HEK293 (cell line): ENCODE results near the gene CAPN10.

Experiments used
- CTCF ChIP-seq: fragments of 450-650 bp; formaldehyde crosslinking; IDR thresholded peaks from 2 replicates; pipeline ENCODE4 v1.5.1; 2016; ENCODE audit warnings: missing biosample characterization, missing genetic modification characterization
- KLF16 ChIP-seq: fragments of 450-650 bp; formaldehyde crosslinking; IDR thresholded peaks from 2 replicates; pipeline ENCODE4 v1.5.1; 2017; ENCODE audit warnings: missing biosample characterization, missing genetic modification characterization
- ZNF704 ChIP-seq: fragments of 450-650 bp; formaldehyde crosslinking; IDR thresholded peaks from 2 replicates; pipeline ENCODE4 v1.5.1; 2016; ENCODE audit warnings: missing biosample characterization, missing genetic modification characterization
- TF ChIP-seq, protein P1 (sequence below): fragments of 450-650 bp; formaldehyde crosslinking; IDR thresholded peaks from 2 replicates; pipeline ENCODE4 v1.5.1; 2016; ENCODE audit warnings: missing biosample characterization, missing genetic modification characterization

- TF ChIP-seq CTCF (tag by site-specific recombination) (no peak), ZNF704 (tag by site-specific recombination) (no peak), KLF16 (tag by site-specific recombination) (no peak)
- TF ChIP-seq, protein P1, sequence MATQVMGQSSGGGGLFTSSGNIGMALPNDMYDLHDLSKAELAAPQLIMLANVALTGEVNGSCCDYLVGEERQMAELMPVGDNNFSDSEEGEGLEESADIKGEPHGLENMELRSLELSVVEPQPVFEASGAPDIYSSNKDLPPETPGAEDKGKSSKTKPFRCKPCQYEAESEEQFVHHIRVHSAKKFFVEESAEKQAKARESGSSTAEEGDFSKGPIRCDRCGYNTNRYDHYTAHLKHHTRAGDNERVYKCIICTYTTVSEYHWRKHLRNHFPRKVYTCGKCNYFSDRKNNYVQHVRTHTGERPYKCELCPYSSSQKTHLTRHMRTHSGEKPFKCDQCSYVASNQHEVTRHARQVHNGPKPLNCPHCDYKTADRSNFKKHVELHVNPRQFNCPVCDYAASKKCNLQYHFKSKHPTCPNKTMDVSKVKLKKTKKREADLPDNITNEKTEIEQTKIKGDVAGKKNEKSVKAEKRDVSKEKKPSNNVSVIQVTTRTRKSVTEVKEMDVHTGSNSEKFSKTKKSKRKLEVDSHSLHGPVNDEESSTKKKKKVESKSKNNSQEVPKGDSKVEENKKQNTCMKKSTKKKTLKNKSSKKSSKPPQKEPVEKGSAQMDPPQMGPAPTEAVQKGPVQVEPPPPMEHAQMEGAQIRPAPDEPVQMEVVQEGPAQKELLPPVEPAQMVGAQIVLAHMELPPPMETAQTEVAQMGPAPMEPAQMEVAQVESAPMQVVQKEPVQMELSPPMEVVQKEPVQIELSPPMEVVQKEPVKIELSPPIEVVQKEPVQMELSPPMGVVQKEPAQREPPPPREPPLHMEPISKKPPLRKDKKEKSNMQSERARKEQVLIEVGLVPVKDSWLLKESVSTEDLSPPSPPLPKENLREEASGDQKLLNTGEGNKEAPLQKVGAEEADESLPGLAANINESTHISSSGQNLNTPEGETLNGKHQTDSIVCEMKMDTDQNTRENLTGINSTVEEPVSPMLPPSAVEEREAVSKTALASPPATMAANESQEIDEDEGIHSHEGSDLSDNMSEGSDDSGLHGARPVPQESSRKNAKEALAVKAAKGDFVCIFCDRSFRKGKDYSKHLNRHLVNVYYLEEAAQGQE (tag by site-specific recombination): no peak
Measured at GRCh38 chr2:240639566-240639965, 53.0 kb downstream of the CAPN10 start.
